HUES64 (cell line): ENCODE results near the gene CRABP2.

Experiments used
- H3K27ac ChIP-seq: 2 replicates; pipeline ENCODE4 v1.7.0; 2013; ENCODE audit warnings: low read depth, low read length, inconsistent platforms
- H3K27me3 ChIP-seq: 2 replicates; pipeline ENCODE4 v1.6.1; 2013; ENCODE audit warnings: mild to moderate bottlenecking, low read length; ENCODE audit not compliant: insufficient read depth
- H3K36me3 ChIP-seq: 2 replicates; pipeline ENCODE4 v1.6.1; 2013; ENCODE audit warnings: mild to moderate bottlenecking, low read length; ENCODE audit not compliant: insufficient read depth
- H3K4me1 ChIP-seq: 2 replicates; pipeline ENCODE4 v1.6.1; 2013; ENCODE audit warnings: mild to moderate bottlenecking, low read length, moderate library complexity; ENCODE audit not compliant: insufficient read depth
- H3K4me3 ChIP-seq: 2 replicates; pipeline ENCODE4 v1.5.1; 2013; ENCODE audit warnings: mild to moderate bottlenecking, low read length, moderate library complexity
- H3K9ac ChIP-seq: 2 replicates; pipeline ENCODE4 v1.6.1; 2013; ENCODE audit warnings: mild to moderate bottlenecking, low read depth, low read length
- H3K9me3 ChIP-seq: 2 replicates; pipeline ENCODE4 v1.6.1; 2013; ENCODE audit warnings: low read depth, low read length; ENCODE audit not compliant: insufficient read depth
- WGBS: fragments of 150-250, 120-280 bp; methylation state at CpG from one replicate; pipeline ENCODE4 v1.1.7; 2013; ENCODE audit warnings: missing lambda C conversion rate; 5-methylcytosine and 5-hydroxymethylcytosine counted together

Gene CRABP2

GRCh38 chr1:156675210-156676113 is 29.9 kb downstream of the CRABP2 start:
- WGBS, result 35% methylated on average over 17 of the region's 18 CpGs
- peak overlapping the region; percentile 82 for H3K4me3 ChIP-seq

GRCh38 chr1:156673387-156674121 is 31.8 kb downstream of the CRABP2 start:
- 8% methylated on average over 7 of the region's 8 CpGs for WGBS
- Histone ChIP-seq H3K9me3 (no peaks in the 10 kb centered on the region), H3K27ac (peak overlapping the region; percentile 94), H3K4me3 (peak overlapping the region; percentile 82), H3K4me1 (peaks cover 40% of the 10 kb centered on the region), H3K9ac (peak overlapping the region; percentile 64), H3K36me3 (peaks cover 36% of the 10 kb centered on the region), H3K27me3 (peaks cover 3% of the 10 kb centered on the region)

More at GRCh38 chr1:156675210-156676113, 29.9 kb downstream of the CRABP2 start:
- H3K27ac ChIP-seq, result peak overlapping the region; percentile 94
- H3K27me3 ChIP-seq, result peaks cover 7% of the 10 kb centered on the region
- peaks cover 36% of the 10 kb centered on the region for H3K36me3 ChIP-seq
- peak overlapping the region; percentile 94 for H3K9ac ChIP-seq
- H3K4me1 ChIP-seq, result peaks cover 30% of the 10 kb centered on the region
- no peaks in the 10 kb centered on the region for H3K9me3 ChIP-seq

- H3K27ac ChIP-seq, result no peak overlapping the region
- no peak overlapping the region for H3K9ac ChIP-seq
- 94% methylated on average over 2 of the region's 2 CpGs for WGBS
- H3K4me3 ChIP-seq, result no peak overlapping the region
- no peaks in the 10 kb centered on the region; the same call in 1 of the 2 replicates for H3K27me3 ChIP-seq
- peaks cover 36% of the 10 kb centered on the region for H3K36me3 ChIP-seq
- no peaks in the 10 kb centered on the region for H3K9me3 ChIP-seq
- H3K4me1 ChIP-seq, result peaks cover 45% of the 10 kb centered on the region
Measured at GRCh38 chr1:156671804-156672203, 33.6 kb downstream of the CRABP2 start.

GRCh38 chr1:156670791-156671190 is 34.6 kb downstream of the CRABP2 start:
- Histone ChIP-seq H3K36me3 (peaks cover 36% of the 10 kb centered on the region), H3K9ac (no peak overlapping the region), H3K4me1 (peaks cover 45% of the 10 kb centered on the region), H3K9me3 (no peaks in the 10 kb centered on the region), H3K4me3 (no peak overlapping the region), H3K27ac (no peak overlapping the region), H3K27me3 (no peaks in the 10 kb centered on the region)
- 62% methylated on average over 4 of the region's 4 CpGs for WGBS

- Histone ChIP-seq H3K27me3 (no peaks in the 10 kb centered on the region), H3K36me3 (peaks cover 36% of the 10 kb centered on the region), H3K4me1 (peaks cover 48% of the 10 kb centered on the region), H3K4me3 (no peak overlapping the region), H3K9ac (no peak overlapping the region), H3K9me3 (no peaks in the 10 kb centered on the region), H3K27ac (no peak overlapping the region)
- 87% methylated on average over 6 of the region's 6 CpGs for WGBS
Measured at GRCh38 chr1:156670359-156670758, 35.0 kb downstream of the CRABP2 start.

GRCh38 chr1:156669794-156670193 is 35.6 kb downstream of the CRABP2 start:
- Histone ChIP-seq H3K27ac (peak overlapping the region; percentile 73; the same call in 1 of the 2 replicates), H3K9me3 (no peaks in the 10 kb centered on the region), H3K4me3 (no peak overlapping the region), H3K27me3 (no peaks in the 10 kb centered on the region), H3K4me1 (peaks cover 47% of the 10 kb centered on the region), H3K9ac (no peak overlapping the region), H3K36me3 (peaks cover 33% of the 10 kb centered on the region)
- 45% methylated on average over 5 of the region's 5 CpGs for WGBS

GRCh38 chr1:156668801-156669637 is 36.4 kb downstream of the CRABP2 start:
- H3K4me3 ChIP-seq, result no peak overlapping the region
- WGBS, result 26% methylated on average over 17 of the region's 17 CpGs
- H3K36me3 ChIP-seq, result peaks cover 26% of the 10 kb centered on the region
- no peaks in the 10 kb centered on the region for H3K27me3 ChIP-seq
- H3K27ac ChIP-seq, result peak overlapping the region; percentile 73
- H3K4me1 ChIP-seq, result peaks cover 47% of the 10 kb centered on the region
- peak overlapping the region; percentile 27; the same call in 1 of the 2 replicates for H3K9ac ChIP-seq
- no peaks in the 10 kb centered on the region for H3K9me3 ChIP-seq

GRCh38 chr1:156667968-156668709 is 37.2 kb downstream of the CRABP2 start:
- peaks cover 22% of the 10 kb centered on the region for H3K36me3 ChIP-seq
- no peak overlapping the region for H3K4me3 ChIP-seq
- H3K4me1 ChIP-seq, result peaks cover 49% of the 10 kb centered on the region
- H3K27ac ChIP-seq, result peak overlapping the region; percentile 79
- WGBS, result 30% methylated on average over 5 of the region's 9 CpGs
- peak overlapping the region; percentile 56 for H3K9ac ChIP-seq
- no peaks in the 10 kb centered on the region for H3K9me3 ChIP-seq
- H3K27me3 ChIP-seq, result no peaks in the 10 kb centered on the region

GRCh38 chr1:156667610-156667967 is 37.8 kb downstream of the CRABP2 start:
- Histone ChIP-seq H3K9me3 (no peaks in the 10 kb centered on the region), H3K4me1 (peaks cover 50% of the 10 kb centered on the region), H3K27me3 (no peaks in the 10 kb centered on the region), H3K9ac (peak overlapping the region; percentile 56), H3K36me3 (peaks cover 16% of the 10 kb centered on the region), H3K4me3 (no peak overlapping the region), H3K27ac (peak overlapping the region; percentile 79)
- WGBS, result 54% methylated on average over 5 of the region's 5 CpGs

GRCh38 chr1:156666862-156667609 is 38.3 kb downstream of the CRABP2 start:
- Histone ChIP-seq H3K4me3 (no peak overlapping the region), H3K9me3 (no peaks in the 10 kb centered on the region)

More at GRCh38 chr1:156666862-156667609, 38.3 kb downstream of the CRABP2 start:
- peaks cover 55% of the 10 kb centered on the region for H3K4me1 ChIP-seq
- H3K9ac ChIP-seq, result no peak overlapping the region
- H3K36me3 ChIP-seq, result peaks cover 11% of the 10 kb centered on the region
- WGBS, result 92% methylated on average over 9 of the region's 9 CpGs
- H3K27ac ChIP-seq, result peak overlapping the region; percentile 79; the same call in 1 of the 2 replicates
- H3K27me3 ChIP-seq, result no peaks in the 10 kb centered on the region
